ENCODE results near the gene PTGES3L. TPM values are rescaled to one million over a fixed set of nuclear protein-coding genes. Genes with fewer than 3 reads are reported as not detected.
A peak's percentile ranks its signal among the peaks of the same experiment; 100 is the strongest.

Gene PTGES3L
- total and polyA plus RNA-seq, 2 of the 13 experiments (the other 11 are each of a cell fraction or from before 2014, with no cell fraction given): 1.2 to 2.9 TPM

DNA sequence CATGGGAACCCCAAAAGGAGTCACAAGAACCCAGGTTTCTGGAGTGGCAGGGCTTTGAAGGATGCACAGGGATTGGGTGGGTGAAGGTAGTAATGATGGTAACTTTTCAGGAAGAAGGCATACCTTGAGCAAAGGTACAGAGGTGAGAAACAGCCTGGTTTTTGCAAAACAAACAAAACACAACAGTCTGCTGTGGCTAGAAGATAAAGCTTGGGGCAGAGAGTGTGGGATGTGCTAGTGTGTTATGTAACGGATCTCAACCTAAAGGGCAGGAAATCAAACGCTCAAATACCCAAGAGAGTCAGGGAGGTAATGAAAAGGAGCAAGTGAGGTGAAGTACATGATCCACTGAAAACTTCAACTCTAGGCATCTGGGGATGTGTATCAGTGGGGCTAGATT lies 4.6 kb downstream of the PTGES3L start (continued):
- TF ChIP-seq, protein P1, sequence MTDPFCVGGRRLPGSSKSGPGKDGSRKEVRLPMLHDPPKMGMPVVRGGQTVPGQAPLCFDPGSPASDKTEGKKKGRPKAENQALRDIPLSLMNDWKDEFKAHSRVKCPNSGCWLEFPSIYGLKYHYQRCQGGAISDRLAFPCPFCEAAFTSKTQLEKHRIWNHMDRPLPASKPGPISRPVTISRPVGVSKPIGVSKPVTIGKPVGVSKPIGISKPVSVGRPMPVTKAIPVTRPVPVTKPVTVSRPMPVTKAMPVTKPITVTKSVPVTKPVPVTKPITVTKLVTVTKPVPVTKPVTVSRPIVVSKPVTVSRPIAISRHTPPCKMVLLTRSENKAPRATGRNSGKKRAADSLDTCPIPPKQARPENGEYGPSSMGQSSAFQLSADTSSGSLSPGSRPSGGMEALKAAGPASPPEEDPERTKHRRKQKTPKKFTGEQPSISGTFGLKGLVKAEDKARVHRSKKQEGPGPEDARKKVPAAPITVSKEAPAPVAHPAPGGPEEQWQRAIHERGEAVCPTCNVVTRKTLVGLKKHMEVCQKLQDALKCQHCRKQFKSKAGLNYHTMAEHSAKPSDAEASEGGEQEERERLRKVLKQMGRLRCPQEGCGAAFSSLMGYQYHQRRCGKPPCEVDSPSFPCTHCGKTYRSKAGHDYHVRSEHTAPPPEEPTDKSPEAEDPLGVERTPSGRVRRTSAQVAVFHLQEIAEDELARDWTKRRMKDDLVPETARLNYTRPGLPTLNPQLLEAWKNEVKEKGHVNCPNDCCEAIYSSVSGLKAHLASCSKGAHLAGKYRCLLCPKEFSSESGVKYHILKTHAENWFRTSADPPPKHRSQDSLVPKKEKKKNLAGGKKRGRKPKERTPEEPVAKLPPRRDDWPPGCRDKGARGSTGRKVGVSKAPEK (CRISPR knock-in tag; IDR thresholded peaks at IDR 0.05; ENCODE audit: borderline replicate concordance): 0 out of 2 replicates have a peak, but pooled peaks have one; percentile 51
- TF ChIP-seq, protein P2, sequence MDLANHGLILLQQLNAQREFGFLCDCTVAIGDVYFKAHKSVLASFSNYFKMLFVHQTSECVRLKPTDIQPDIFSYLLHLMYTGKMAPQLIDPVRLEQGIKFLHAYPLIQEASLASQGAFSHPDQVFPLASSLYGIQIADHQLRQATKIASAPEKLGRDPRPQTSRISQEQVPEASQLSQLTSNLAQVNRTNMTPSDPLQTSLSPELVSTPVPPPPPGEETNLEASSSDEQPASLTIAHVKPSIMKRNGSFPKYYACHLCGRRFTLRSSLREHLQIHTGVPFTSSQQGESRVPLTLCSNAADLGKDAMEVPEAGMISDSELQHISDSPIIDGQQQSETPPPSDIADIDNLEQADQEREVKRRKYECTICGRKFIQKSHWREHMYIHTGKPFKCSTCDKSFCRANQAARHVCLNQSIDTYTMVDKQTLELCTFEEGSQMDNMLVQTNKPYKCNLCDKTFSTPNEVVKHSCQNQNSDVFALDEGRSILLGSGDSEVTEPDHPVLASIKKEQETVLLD (CRISPR knock-in tag; IDR thresholded peaks at IDR 0.05; ENCODE audit: low read depth): no peak
- TF ChIP-seq KDM3A (CRISPR knock-in tag; IDR thresholded peaks at IDR 0.05; ENCODE audit: low read depth) (no peak), SPEN (CRISPR knock-in tag; IDR thresholded peaks at IDR 0.05; ENCODE audit: low read depth) (peak; percentile 65), SMAD9 (CRISPR knock-in tag; IDR thresholded peaks at IDR 0.05) (no peak), HDAC6 (IDR thresholded peaks at IDR 0.05; ENCODE audit: low read depth, low read length) (no peak), ZNF850 (CRISPR knock-in tag; conservative IDR thresholded peaks at IDR 0.05) (no peak), KLF12 (CRISPR knock-in tag; IDR thresholded peaks at IDR 0.05; ENCODE audit: borderline replicate concordance) (no peak), ARNT2 (CRISPR knock-in tag; IDR thresholded peaks at IDR 0.05; ENCODE audit: low read depth) (no peak), ZFP36L1 (CRISPR knock-in tag; IDR thresholded peaks at IDR 0.05) (no peak), TRIM24 (CRISPR knock-in tag; IDR thresholded peaks at IDR 0.05) (no peak), NR2F1 (CRISPR knock-in tag; IDR thresholded peaks at IDR 0.05) (no peak), ZNF775 (CRISPR knock-in tag; IDR thresholded peaks at IDR 0.05; ENCODE audit: borderline replicate concordance) (no peak), ZNF224 (CRISPR knock-in tag; IDR thresholded peaks at IDR 0.05) (no peak), ZNF337 (CRISPR knock-in tag; IDR thresholded peaks at IDR 0.05; ENCODE audit: borderline replicate concordance, low read depth) (no peak)
- TF ChIP-seq, protein P3, sequence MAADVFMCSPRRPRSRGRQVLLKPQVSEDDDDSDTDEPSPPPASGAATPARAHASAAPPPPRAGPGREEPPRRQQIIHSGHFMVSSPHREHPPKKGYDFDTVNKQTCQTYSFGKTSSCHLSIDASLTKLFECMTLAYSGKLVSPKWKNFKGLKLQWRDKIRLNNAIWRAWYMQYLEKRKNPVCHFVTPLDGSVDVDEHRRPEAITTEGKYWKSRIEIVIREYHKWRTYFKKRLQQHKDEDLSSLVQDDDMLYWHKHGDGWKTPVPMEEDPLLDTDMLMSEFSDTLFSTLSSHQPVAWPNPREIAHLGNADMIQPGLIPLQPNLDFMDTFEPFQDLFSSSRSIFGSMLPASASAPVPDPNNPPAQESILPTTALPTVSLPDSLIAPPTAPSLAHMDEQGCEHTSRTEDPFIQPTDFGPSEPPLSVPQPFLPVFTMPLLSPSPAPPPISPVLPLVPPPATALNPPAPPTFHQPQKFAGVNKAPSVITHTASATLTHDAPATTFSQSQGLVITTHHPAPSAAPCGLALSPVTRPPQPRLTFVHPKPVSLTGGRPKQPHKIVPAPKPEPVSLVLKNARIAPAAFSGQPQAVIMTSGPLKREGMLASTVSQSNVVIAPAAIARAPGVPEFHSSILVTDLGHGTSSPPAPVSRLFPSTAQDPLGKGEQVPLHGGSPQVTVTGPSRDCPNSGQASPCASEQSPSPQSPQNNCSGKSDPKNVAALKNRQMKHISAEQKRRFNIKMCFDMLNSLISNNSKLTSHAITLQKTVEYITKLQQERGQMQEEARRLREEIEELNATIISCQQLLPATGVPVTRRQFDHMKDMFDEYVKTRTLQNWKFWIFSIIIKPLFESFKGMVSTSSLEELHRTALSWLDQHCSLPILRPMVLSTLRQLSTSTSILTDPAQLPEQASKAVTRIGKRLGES (CRISPR knock-in tag; IDR thresholded peaks at IDR 0.05; ENCODE audit: borderline replicate concordance): no peak
- TF ChIP-seq, protein P4, sequence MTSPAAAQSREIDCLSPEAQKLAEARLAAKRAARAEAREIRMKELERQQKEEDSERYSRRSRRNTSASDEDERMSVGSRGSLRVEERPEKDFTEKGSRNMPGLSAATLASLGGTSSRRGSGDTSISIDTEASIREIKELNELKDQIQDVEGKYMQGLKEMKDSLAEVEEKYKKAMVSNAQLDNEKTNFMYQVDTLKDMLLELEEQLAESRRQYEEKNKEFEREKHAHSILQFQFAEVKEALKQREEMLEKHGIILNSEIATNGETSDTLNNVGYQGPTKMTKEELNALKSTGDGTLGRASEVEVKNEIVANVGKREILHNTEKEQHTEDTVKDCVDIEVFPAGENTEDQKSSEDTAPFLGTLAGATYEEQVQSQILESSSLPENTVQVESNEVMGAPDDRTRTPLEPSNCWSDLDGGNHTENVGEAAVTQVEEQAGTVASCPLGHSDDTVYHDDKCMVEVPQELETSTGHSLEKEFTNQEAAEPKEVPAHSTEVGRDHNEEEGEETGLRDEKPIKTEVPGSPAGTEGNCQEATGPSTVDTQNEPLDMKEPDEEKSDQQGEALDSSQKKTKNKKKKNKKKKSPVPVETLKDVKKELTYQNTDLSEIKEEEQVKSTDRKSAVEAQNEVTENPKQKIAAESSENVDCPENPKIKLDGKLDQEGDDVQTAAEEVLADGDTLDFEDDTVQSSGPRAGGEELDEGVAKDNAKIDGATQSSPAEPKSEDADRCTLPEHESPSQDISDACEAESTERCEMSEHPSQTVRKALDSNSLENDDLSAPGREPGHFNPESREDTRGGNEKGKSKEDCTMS (CRISPR knock-in tag; conservative IDR thresholded peaks at IDR 0.05): no peak
- TF ChIP-seq, protein P5, sequence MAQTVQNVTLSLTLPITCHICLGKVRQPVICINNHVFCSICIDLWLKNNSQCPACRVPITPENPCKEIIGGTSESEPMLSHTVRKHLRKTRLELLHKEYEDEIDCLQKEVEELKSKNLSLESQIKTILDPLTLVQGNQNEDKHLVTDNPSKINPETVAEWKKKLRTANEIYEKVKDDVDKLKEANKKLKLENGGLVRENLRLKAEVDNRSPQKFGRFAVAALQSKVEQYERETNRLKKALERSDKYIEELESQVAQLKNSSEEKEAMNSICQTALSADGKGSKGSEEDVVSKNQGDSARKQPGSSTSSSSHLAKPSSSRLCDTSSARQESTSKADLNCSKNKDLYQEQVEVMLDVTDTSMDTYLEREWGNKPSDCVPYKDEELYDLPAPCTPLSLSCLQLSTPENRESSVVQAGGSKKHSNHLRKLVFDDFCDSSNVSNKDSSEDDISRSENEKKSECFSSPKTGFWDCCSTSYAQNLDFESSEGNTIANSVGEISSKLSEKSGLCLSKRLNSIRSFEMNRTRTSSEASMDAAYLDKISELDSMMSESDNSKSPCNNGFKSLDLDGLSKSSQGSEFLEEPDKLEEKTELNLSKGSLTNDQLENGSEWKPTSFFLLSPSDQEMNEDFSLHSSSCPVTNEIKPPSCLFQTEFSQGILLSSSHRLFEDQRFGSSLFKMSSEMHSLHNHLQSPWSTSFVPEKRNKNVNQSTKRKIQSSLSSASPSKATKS (CRISPR knock-in tag; IDR thresholded peaks at IDR 0.05): no peak

Measured in HepG2 (cell line).